ENCODE data around the gene SLC43A1. TPM values are rescaled to one million over a fixed set of nuclear protein-coding genes. Genes with fewer than 3 reads are reported as not detected.
"Not testable (repeated sequence)": the region's sequence is repeated elsewhere in the genome, so short reads cannot be mapped to it uniquely, and the experiment has no call there.

The SLC43A1 gene
- total RNA-seq, 1 donor = 81.6 TPM

GRCh38 chr11:57463671-57464538, 51.6 kb downstream of the SLC43A1 start:
- DNase-seq (ENCODE audit: low read depth in 2 of 3, low spot score in 2 of 3) = no peak

DNA sequence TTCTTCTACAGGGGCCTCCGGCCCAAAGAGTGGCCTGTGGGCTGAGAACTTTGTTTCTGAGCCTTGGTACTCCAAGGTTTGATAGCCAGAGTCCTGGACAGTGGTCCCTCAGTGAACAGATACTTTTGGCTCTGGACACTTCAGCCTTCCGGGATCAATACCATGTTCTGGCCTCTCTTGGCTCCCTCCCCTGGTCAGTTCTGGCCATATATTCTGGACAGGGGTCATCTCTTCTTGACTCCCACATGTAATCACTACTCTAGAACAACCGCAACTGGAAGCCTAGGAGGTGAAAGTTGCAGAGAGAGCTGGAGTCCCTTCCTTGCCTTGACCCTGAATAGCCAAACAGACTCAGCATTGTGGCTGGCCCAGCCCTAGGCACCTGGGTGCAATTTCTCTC, 52.9 kb downstream of the SLC43A1 start:
- DNase-seq (ENCODE audit: low read depth in 2 of 3, low spot score in 2 of 3) = no peak

DNA sequence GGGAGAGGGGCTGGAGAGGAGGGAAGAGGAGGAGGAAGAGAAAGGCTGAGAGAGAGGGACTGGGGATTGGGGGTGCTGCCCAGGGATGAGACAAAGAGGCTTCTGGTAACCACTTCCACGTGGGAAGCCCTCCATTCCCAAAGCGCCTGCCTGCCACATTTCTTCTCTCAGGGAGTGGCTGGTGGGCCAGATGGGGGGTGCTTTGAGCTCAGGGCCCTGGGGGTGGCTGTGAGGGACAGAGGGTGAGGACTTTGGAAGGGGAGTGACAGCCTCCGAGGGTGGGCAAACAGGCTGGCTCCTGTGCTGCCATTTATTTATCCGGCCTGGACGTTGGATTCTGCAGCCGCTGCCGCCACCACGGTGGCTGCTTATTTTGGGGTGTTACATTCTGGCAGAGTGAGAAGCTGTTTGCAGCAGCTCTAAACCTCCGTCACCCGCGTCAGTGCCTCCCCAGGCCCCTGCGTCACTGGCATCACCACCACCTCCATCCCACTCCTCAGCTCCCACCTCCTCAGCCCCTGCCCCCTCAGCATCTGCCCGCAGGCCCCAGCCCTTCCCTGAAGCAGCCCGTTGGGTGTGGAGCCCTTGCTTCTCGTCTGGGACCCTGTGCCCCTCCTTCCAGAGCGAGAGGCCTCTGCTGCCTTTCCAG, 53.5 kb downstream of the SLC43A1 start:
- DNase-seq (ENCODE audit: low read depth in 2 of 3, low spot score in 2 of 3) = no peak

DNA sequence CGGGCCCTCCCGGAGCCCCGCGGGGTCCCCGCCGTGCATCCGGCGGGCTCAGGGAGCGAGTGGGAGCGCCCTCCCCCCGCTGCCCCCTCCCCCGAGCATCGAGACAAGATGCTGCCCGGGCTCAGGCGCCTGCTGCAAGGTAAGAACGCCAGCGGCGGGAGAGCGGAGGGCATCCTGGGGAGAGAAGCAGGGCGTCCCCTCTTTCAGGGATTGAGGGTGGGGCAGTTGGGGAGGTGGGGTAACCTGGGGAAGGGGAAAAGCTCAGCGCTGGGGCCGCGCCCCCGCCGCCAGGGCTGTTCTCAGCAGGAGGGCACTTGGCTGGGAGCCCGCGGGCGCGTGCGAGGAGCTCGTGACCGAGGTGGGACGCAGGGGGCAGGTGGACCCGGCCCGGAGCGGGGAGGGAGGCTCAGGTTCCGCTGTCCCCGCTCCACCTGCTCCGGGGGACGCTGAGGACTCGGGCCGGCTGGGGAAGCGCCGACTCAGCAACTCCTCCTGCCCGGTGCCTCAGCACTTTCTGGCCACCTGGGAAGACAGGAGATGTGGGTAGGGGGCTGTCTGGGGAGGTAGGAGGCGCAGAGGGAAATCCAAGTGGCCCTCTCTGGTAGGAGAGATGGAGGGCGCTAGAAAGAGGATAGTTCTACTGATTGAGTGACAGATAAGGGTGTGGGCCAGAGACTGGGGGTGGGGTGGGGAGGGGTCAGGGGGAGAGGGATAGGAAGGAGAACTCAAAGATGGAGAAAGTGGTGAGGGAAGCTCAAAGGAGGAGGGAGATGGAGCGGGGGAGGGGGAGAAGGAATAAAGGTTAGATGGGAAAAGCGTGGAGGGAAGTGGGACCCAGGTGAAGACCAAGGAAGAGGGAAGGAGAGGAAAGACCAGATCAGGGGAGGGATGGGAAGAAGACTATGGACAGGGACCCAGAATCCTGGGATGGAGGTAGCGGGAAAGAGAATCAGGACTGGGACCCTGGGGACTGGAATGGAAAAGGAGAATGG, 54.4 kb downstream of the SLC43A1 start:
- DNase-seq (ENCODE audit: low read depth in 2 of 3, low spot score in 2 of 3) = no peak

GRCh38 chr11:57460022-57460757, 55.3 kb downstream of the SLC43A1 start, which contains the start of gene RTN4RL2:
Gene RTN4RL2 (plus strand): TSS chr11:57460528. CDS start chr11:57460866, 338 bp downstream.
- DNase-seq (ENCODE audit: low read depth in 2 of 3, low spot score in 2 of 3) = peak in 2 of 3 donors; percentile 59 to 67

- DNase-seq (ENCODE audit: low read depth in 2 of 3, low spot score in 2 of 3) = peak in 1 of 3 donors; percentile 21
These were observed 56.1 kb downstream of the SLC43A1 start for GRCh38 chr11:57459164-57460021.

- peak in 1 of 3 donors; percentile 52 for DNase-seq (ENCODE audit: low read depth in 2 of 3, low spot score in 2 of 3)
These were observed 56.9 kb downstream of the SLC43A1 start for GRCh38 chr11:57458410-57459163.

- DNase-seq (ENCODE audit: low read depth in 2 of 3, low spot score in 2 of 3) = no peak
These were observed 57.5 kb downstream of the SLC43A1 start for GRCh38 chr11:57458060-57458409.

GRCh38 chr11:57457643-57458023, 57.9 kb downstream of the SLC43A1 start:
- DNase-seq (ENCODE audit: low read depth in 2 of 3, low spot score in 2 of 3) = no peak

GRCh38 chr11:57456960-57457642, 58.4 kb downstream of the SLC43A1 start:
- DNase-seq (ENCODE audit: low read depth in 2 of 3, low spot score in 2 of 3) = peak; percentile 60 to 73 (median 63)

GRCh38 chr11:57453543-57454177, 61.8 kb downstream of the SLC43A1 start:
- DNase-seq (ENCODE audit: low read depth in 2 of 3, low spot score in 2 of 3) = no peak

- no peak for DNase-seq (ENCODE audit: low read depth in 2 of 3, low spot score in 2 of 3)
These were observed 69.4 kb downstream of the SLC43A1 start for GRCh38 chr11:57446055-57446454.

GRCh38 chr11:57445122-57445394, 70.4 kb downstream of the SLC43A1 start:
- DNase-seq (ENCODE audit: low read depth in 2 of 3, low spot score in 2 of 3) = not testable (repeated sequence)

DNA sequence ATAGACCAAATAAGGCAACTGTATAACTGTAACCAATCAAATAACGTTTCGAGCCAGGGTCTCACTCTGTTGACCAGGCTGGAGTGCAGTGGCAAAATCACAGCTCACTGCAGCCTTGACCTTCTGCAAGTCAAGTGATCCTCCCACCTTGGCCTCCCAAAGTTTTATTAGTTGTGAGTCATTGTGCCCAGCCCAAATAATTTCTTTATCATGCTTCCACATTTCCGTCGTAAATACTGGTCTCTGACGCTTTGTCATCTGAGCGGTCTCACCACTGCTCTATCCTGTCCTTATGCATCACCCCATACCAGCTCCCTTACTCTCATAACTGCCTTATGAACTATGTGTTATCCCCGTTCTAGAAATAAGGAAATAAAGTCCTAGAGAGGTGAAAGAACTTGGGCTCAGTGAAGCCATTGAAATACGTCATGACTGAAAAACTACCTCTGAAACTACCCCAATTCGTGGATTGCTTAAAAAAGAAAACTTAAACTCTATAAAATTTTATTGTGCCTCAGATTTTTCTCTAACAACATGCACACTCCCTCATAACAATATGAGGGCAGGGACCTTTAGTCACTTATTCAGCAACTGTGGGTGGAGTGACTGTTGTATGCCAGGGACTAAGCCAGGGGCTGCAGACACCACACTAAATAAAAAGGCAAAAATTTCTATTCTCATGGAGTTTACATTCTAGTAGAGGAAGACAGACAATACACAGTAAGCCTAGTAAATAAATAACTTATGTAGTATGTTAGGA, 71.0 kb downstream of the SLC43A1 start:
- DNase-seq (ENCODE audit: low read depth in 2 of 3, low spot score in 2 of 3) = no peak

GRCh38 chr11:57440744-57441414, 74.6 kb downstream of the SLC43A1 start:
- DNase-seq (ENCODE audit: low read depth in 2 of 3, low spot score in 2 of 3) = no peak

DNA sequence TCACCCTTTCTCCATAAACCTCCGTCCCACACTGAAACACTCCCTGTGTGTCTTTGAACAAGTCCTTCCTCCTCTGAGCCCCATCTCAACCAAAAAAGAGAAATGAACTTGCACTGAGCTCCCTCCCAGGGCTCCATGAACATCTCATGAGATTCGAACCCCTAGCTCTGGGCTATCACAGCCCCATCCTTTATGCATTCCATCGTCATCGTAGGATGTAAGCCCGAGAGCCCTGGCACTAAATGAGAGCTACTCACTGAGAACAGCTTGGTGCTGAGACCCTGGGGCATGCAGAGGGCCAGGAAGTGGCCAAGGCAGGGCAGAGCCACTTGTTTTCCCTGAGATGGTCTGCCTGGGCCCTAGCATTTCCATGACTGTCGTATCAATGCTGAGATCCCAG, 75.7 kb downstream of the SLC43A1 start:
- DNase-seq (ENCODE audit: low read depth in 2 of 3, low spot score in 2 of 3) = no peak

Measured in hematopoietic multipotent progenitor cell (in vitro differentiated cells).